Fibroblast of peridontal ligament (primary cell): Measurements from ENCODE around the gene MYEF2.
A peak's percentile ranks its signal among the peaks of the same experiment; 100 is the strongest.

Experiments
- DNase-seq: peaks from one replicate; pipeline ENCODE4 v3.0.0-alpha.2; 2010; ENCODE audit errors: extremely low read depth

The MYEF2 gene

GRCh38 chr15:48177766-48178647, at the start of gene MYEF2:
TSS of gene MYEF2 (minus strand) at chr15:48178295. CDS start at chr15:48178237, 58 bp downstream.
- peak; percentile 51 for DNase-seq

GRCh38 chr15:48225771-48226170, 47.7 kb upstream of the MYEF2 start:
- DNase-seq, result no peak

- DNase-seq, result peak; percentile 21
Observed at GRCh38 chr15:48222627-48223026, 44.5 kb upstream of the MYEF2 start.

- peak; percentile 13 for DNase-seq
Observed at GRCh38 chr15:48221885-48222284, 43.8 kb upstream of the MYEF2 start.

GRCh38 chr15:48221261-48221660, 43.2 kb upstream of the MYEF2 start:
- no peak for DNase-seq

- no peak for DNase-seq
Observed at GRCh38 chr15:48205981-48206380, 27.9 kb upstream of the MYEF2 start, which contains the start of gene SLC12A1. TSS of gene SLC12A1 (plus strand) at chr15:48206302. CDS start at chr15:48207720, 1,418 bp downstream.

GRCh38 chr15:48202068-48202467, 24.0 kb upstream of the MYEF2 start:
- DNase-seq, result no peak

GRCh38 chr15:48191574-48192225, 13.6 kb upstream of the MYEF2 start, which contains the start of gene CTXN2:
TSS of gene CTXN2 (plus strand) at chr15:48191665. CDS start at chr15:48201301, 9,636 bp downstream.
- no peak for DNase-seq

- DNase-seq, result peak; percentile 67
Observed at GRCh38 chr15:48190932-48191573, 13.0 kb upstream of the MYEF2 start.

- no peak for DNase-seq
Observed at GRCh38 chr15:48186271-48186670, 8.2 kb upstream of the MYEF2 start.

GRCh38 chr15:48185529-48185928, 7.4 kb upstream of the MYEF2 start:
- DNase-seq, result no peak

GRCh38 chr15:48182749-48183148, 4.7 kb upstream of the MYEF2 start:
- no peak for DNase-seq

- DNase-seq, result no peak
Observed at GRCh38 chr15:48178648-48178931, 495 bp upstream of the MYEF2 start.

GRCh38 chr15:48177383-48177765, 721 bp downstream of the MYEF2 start:
- DNase-seq, result peak; percentile 59

- no peak for DNase-seq
Observed at GRCh38 chr15:48176957-48177356, 1.1 kb downstream of the MYEF2 start.

GRCh38 chr15:48176112-48176511, 2.0 kb downstream of the MYEF2 start:
- no peak for DNase-seq

GRCh38 chr15:48175126-48175525, 3.0 kb downstream of the MYEF2 start:
- DNase-seq, result no peak

- DNase-seq, result no peak
Observed at GRCh38 chr15:48170981-48171380, 7.1 kb downstream of the MYEF2 start.

GRCh38 chr15:48168616-48169015, 9.5 kb downstream of the MYEF2 start:
- DNase-seq, result no peak

GRCh38 chr15:48153526-48153925, 24.6 kb downstream of the MYEF2 start:
- DNase-seq, result no peak

GRCh38 chr15:48149858-48150257, 28.2 kb downstream of the MYEF2 start:
- DNase-seq, result no peak

- DNase-seq, result no peak
Observed at GRCh38 chr15:48147358-48147757, 30.7 kb downstream of the MYEF2 start.

- DNase-seq, result peak; percentile 46
Observed at GRCh38 chr15:48145923-48146322, 32.2 kb downstream of the MYEF2 start.
